ENCODE data around the gene S100A8. TPM values are rescaled to one million over a fixed set of nuclear protein-coding genes. Genes with fewer than 3 reads are reported as not detected.

S100A8 gene
- total RNA-seq, 1 experiment from 2014 or later: not detected

GRCh38 chr1:153371231-153371630, 19.6 kb downstream of the S100A8 start:
- no peaks in the 10 kb centered on the region for H3K4me1 Mint-ChIP-seq (ENCODE audit: low read depth, unreplicated experiment)
- ChIA-PET CTCF (no interaction called here), POLR2A (no interaction called here)
- no TSS peak for BruUV-seq (replicated peaks)
- intact Hi-C loops (cut with micrococcal nuclease; ENCODE audit: unreplicated experiment): no loop called here
- H3K4me1 ChIP-seq: no peaks in the 10 kb centered on the region
- no peaks in the 10 kb centered on the region for H3K36me3 ChIP-seq (ENCODE audit: control insufficient read depth, insufficient read depth, low read length)
- TF ChIP-seq CTCF (IDR thresholded peaks at IDR 0.05; ENCODE audit: insufficient read depth in 1 of 2, low read depth in 1 of 2, low read length in 1 of 2, severe bottlenecking in 1 of 2, unreplicated experiment in 1 of 2): no peak
- no peaks in the 10 kb centered on the region for H3K27me3 ChIP-seq (replicated peaks; ENCODE audit: control insufficient read depth, insufficient read depth, low read length)
- H3K27ac Mint-ChIP-seq (ENCODE audit: unreplicated experiment): no peak overlapping the region
- no peaks in the 10 kb centered on the region for H3K36me3 Mint-ChIP-seq (ENCODE audit: insufficient read depth, unreplicated experiment)
- no peak overlapping the region for H3K4me3 Mint-ChIP-seq (ENCODE audit: unreplicated experiment)
- no peaks in the 10 kb centered on the region for H3K9me3 ChIP-seq
- no peak for DNase-seq
- H3K9me3 Mint-ChIP-seq (ENCODE audit: unreplicated experiment): no peaks in the 10 kb centered on the region
- no peak overlapping the region for H3K4me3 ChIP-seq (ENCODE audit: low read depth, low read length)
- no peaks in the 10 kb centered on the region for H3K27me3 Mint-ChIP-seq (ENCODE audit: insufficient read depth, unreplicated experiment)

GRCh38 chr1:153370146-153370545, 20.7 kb downstream of the S100A8 start:
- no peaks in the 10 kb centered on the region for H3K9me3 Mint-ChIP-seq (ENCODE audit: unreplicated experiment)
- H3K9me3 ChIP-seq: no peaks in the 10 kb centered on the region
- H3K4me1 Mint-ChIP-seq (ENCODE audit: low read depth, unreplicated experiment): no peaks in the 10 kb centered on the region
- no TSS peak for BruUV-seq (replicated peaks)
- no peak for TF ChIP-seq CTCF (IDR thresholded peaks at IDR 0.05; ENCODE audit: insufficient read depth in 1 of 2, low read depth in 1 of 2, low read length in 1 of 2, severe bottlenecking in 1 of 2, unreplicated experiment in 1 of 2)
- intact Hi-C loops (cut with micrococcal nuclease; ENCODE audit: unreplicated experiment): loop anchor here (1.0 kb wide), 1 partner anchor 13 kb away; the partner anchor contains the start of gene S100A9
- no peak for DNase-seq
- CTCF ChIA-PET: no interaction called here
- no peaks in the 10 kb centered on the region for H3K36me3 ChIP-seq (ENCODE audit: control insufficient read depth, insufficient read depth, low read length)
- H3K4me3 ChIP-seq (ENCODE audit: low read depth, low read length): no peak overlapping the region
- no peaks in the 10 kb centered on the region for H3K27me3 ChIP-seq (replicated peaks; ENCODE audit: control insufficient read depth, insufficient read depth, low read length)
- no peak overlapping the region for H3K4me3 Mint-ChIP-seq (ENCODE audit: unreplicated experiment)
- peaks cover 6% of the 10 kb centered on the region; the same call in 1 of the 2 replicates for H3K4me1 ChIP-seq
- H3K36me3 Mint-ChIP-seq (ENCODE audit: insufficient read depth, unreplicated experiment): no peaks in the 10 kb centered on the region
- no peaks in the 10 kb centered on the region for H3K27me3 Mint-ChIP-seq (ENCODE audit: insufficient read depth, unreplicated experiment)
- POLR2A ChIA-PET: no interaction called here
- no peak overlapping the region for H3K27ac Mint-ChIP-seq (ENCODE audit: unreplicated experiment)

GRCh38 chr1:153368495-153368894, 22.4 kb downstream of the S100A8 start:
- intact Hi-C loops (cut with micrococcal nuclease; ENCODE audit: unreplicated experiment): no loop called here
- Histone ChIP-seq H3K36me3 (ENCODE audit: control insufficient read depth, insufficient read depth, low read length) (no peaks in the 10 kb centered on the region), H3K4me3 (ENCODE audit: low read depth, low read length) (no peak overlapping the region), H3K4me1 (peaks cover 15% of the 10 kb centered on the region), H3K27me3 (replicated peaks; ENCODE audit: control insufficient read depth, insufficient read depth, low read length) (no peaks in the 10 kb centered on the region), H3K9me3 (no peaks in the 10 kb centered on the region)
- no peak for TF ChIP-seq CTCF (IDR thresholded peaks at IDR 0.05; ENCODE audit: insufficient read depth in 1 of 2, low read depth in 1 of 2, low read length in 1 of 2, severe bottlenecking in 1 of 2, unreplicated experiment in 1 of 2)
- no peak for DNase-seq
- Mint-ChIP-seq H3K27me3 (ENCODE audit: insufficient read depth, unreplicated experiment) (no peaks in the 10 kb centered on the region), H3K4me3 (ENCODE audit: unreplicated experiment) (no peak overlapping the region), H3K36me3 (ENCODE audit: insufficient read depth, unreplicated experiment) (no peaks in the 10 kb centered on the region), H3K27ac (ENCODE audit: unreplicated experiment) (no peak overlapping the region), H3K9me3 (ENCODE audit: unreplicated experiment) (no peaks in the 10 kb centered on the region), H3K4me1 (ENCODE audit: low read depth, unreplicated experiment) (peaks cover 6% of the 10 kb centered on the region)
- no TSS peak for BruUV-seq (replicated peaks)
- CTCF ChIA-PET: no interaction called here
- POLR2A ChIA-PET: no interaction called here

All from Caco-2 (cell line).